SK-N-SH (cell line): Measurements from ENCODE around the gene PLEKHA6. TPM values are rescaled to one million over a fixed set of nuclear protein-coding genes. Genes with fewer than 3 reads are reported as not detected.

Source experiments
- CTCF ChIA-PET: fragments of 300-600, 350-600 bp; formaldehyde crosslinking; extraction: SDS; loops from one replicate; lab custom pipeline; 2021; lab: Yijun Ruan, JAX
- POLR2A ChIA-PET: fragments of 350-600 bp; sonication (Branson Sonifier 250); formaldehyde crosslinking; extraction: SDS; loops from one replicate; lab custom pipeline; 2020; ENCODE audit warnings: antibody characterized with exemption, inconsistent platforms; lab: Yijun Ruan, JAX
- DNase-seq: peaks from one replicate; pipeline ENCODE4 v3.0.0; 2012
- H2AFZ ChIP-seq: fragments of 200-600 bp; sonication (generic); 2 replicates; pipeline ENCODE4 v1.8.1; 2016; ENCODE audit warnings: antibody characterized with exemption, mild to moderate bottlenecking, low read depth
- H3F3A ChIP-seq: fragments of 200-600 bp; sonication (generic); replicated peaks from 2 replicates; pipeline ENCODE3; 2016; ENCODE audit warnings: antibody characterized with exemption, mild to moderate bottlenecking; ENCODE audit not compliant: insufficient read depth
- H3K27ac ChIP-seq, 2 experiments: fragments of 200-500 bp in 1 of 2; fragments of 200-600 bp in 1 of 2; sonication (Bioruptor generic) in 1 of 2; sonication (generic), shearing (Covaris generic) in 1 of 2; 2 replicates each; pipeline versions ENCODE4 v1.5.1 to v1.6.1; 2014 to 2016; ENCODE audit warnings: low read depth in 2 of 2, inconsistent platforms in 1 of 2, low read length in 1 of 2, mild to moderate bottlenecking in 1 of 2, mixed read lengths in 1 of 2
- H3K27me3 ChIP-seq: fragments of 200-600 bp; sonication (generic), shearing (Covaris generic); 2 replicates; pipeline ENCODE4 v1.6.1; 2016; ENCODE audit warnings: mixed run types; ENCODE audit not compliant: insufficient read depth
- H3K36me3 ChIP-seq, 2 experiments: fragments of 200-500 bp in 1 of 2; fragments of 200-600 bp in 1 of 2; sonication (Bioruptor generic) in 1 of 2; sonication (generic) in 1 of 2; replicated peaks in 1 of 2; 2 replicates each; pipeline versions ENCODE3 to v1.5.1; 2014 to 2016; ENCODE audit warnings: low read length in 1 of 2, mild to moderate bottlenecking in 1 of 2; ENCODE audit not compliant: insufficient read depth in 2 of 2, control insufficient read depth in 1 of 2
- H3K4me1 ChIP-seq, 2 experiments: fragments of 200-500 bp in 1 of 2; fragments of 200-600 bp in 1 of 2; sonication (Bioruptor generic) in 1 of 2; sonication (generic), shearing (Covaris generic) in 1 of 2; 2 replicates each; pipeline versions ENCODE4 v1.5.1 to v1.6.1; 2014 to 2016; ENCODE audit warnings: low read depth in 1 of 2, low read length in 1 of 2, mixed run types in 1 of 2; ENCODE audit not compliant: insufficient read depth in 2 of 2, control insufficient read depth in 1 of 2
- H3K4me2 ChIP-seq: fragments of 200-600 bp; sonication (generic), shearing (Covaris generic); 2 replicates; pipeline ENCODE4 v1.6.1; 2017; ENCODE audit warnings: mixed run types
- H3K4me3 ChIP-seq, 2 experiments: fragments of 200-500 bp in 1 of 2; fragments of 200-600 bp in 1 of 2; sonication (Bioruptor generic) in 1 of 2; sonication (generic), shearing (Covaris generic) in 1 of 2; 2 replicates each; pipeline versions ENCODE4 v1.5.1 to v1.8.1; 2014 to 2016; ENCODE audit warnings: low read depth in 2 of 2, inconsistent platforms in 1 of 2, low read length in 1 of 2, mild to moderate bottlenecking in 1 of 2, mixed read lengths in 1 of 2, moderate library complexity in 1 of 2
- H3K79me2 ChIP-seq: fragments of 200-600 bp; sonication (generic); 2 replicates; pipeline ENCODE4 v1.8.1; 2017; ENCODE audit warnings: mild to moderate bottlenecking; ENCODE audit not compliant: insufficient read depth
- H3K9ac ChIP-seq: fragments of 200-600 bp; sonication (generic); 2 replicates; pipeline ENCODE4 v1.6.1; 2017; ENCODE audit warnings: mixed run types
- H3K9me2 ChIP-seq: fragments of 200-600 bp; sonication (generic); 2 replicates; pipeline ENCODE4 v1.6.1; 2017; ENCODE audit warnings: mixed run types
- H3K9me3 ChIP-seq: fragments of 200-600 bp; sonication (generic); 2 replicates; pipeline ENCODE4 v1.6.1; 2017; ENCODE audit warnings: mixed run types, mild to moderate bottlenecking, moderate library complexity
- H4K20me1 ChIP-seq: fragments of 200-600 bp; sonication (generic); 2 replicates; pipeline ENCODE4 v1.6.1; 2017; ENCODE audit warnings: mild to moderate bottlenecking, mixed run types; ENCODE audit not compliant: insufficient read depth
- FOSL2 ChIP-seq: IDR thresholded peaks from 2 replicates; pipeline ENCODE4 v1.4.0; 2012; ENCODE audit warnings: low read depth, mild to moderate bottlenecking, moderate library complexity, borderline replicate concordance
- POLR2AphosphoS5 ChIP-seq: IDR thresholded peaks from 2 replicates; pipeline ENCODE4 v1.6.1; 2012; ENCODE audit warnings: low read depth, low read length
- RAD21 ChIP-seq: IDR thresholded peaks from 2 replicates; pipeline ENCODE4 v1.6.1; 2012; ENCODE audit warnings: mild to moderate bottlenecking, low read length
- REST ChIP-seq: IDR thresholded peaks from 2 replicates; pipeline ENCODE4 v1.6.1; 2012; ENCODE audit warnings: mild to moderate bottlenecking, low read depth, low read length, moderate library complexity
- RXRA ChIP-seq: IDR thresholded peaks from 2 replicates; pipeline ENCODE4 v1.4.0; 2012; ENCODE audit warnings: low read depth, mild to moderate bottlenecking, borderline replicate concordance
- TAF1 ChIP-seq: IDR thresholded peaks from 2 replicates; pipeline ENCODE4 v1.6.1; 2012; ENCODE audit warnings: low read depth, mild to moderate bottlenecking, low read length, moderate library complexity, borderline replicate concordance
- TEAD4 ChIP-seq: IDR thresholded peaks from 2 replicates; pipeline ENCODE4 v1.4.0; 2012; ENCODE audit warnings: mild to moderate bottlenecking, borderline replicate concordance; ENCODE audit not compliant: insufficient read depth
- YY1 ChIP-seq: IDR thresholded peaks from 2 replicates; pipeline ENCODE4 v1.4.0; 2012; ENCODE audit warnings: low read depth, mild to moderate bottlenecking
- WGBS: methylation state at CpG from one replicate; pipeline ENCODE4 v1.1.6; 2017; ENCODE audit warnings: low lambda C conversion rate; 5-methylcytosine and 5-hydroxymethylcytosine counted together
- polyA plus RNA-seq, 3 experiments: library from polyadenylated mRNA; depleted of rRNA; stranded (reverse); fragments of >200 nt; gene quantifications; 2 replicates each; pipeline ENCODE4 v1.2.3, GENCODE V29; 2012
- TF ChIP-seq, protein P1 (sequence below): IDR thresholded peaks from 2 replicates; pipeline ENCODE4; 2012
- TF ChIP-seq, protein P2 (sequence below): fragments of 150-350 bp; IDR thresholded peaks from 2 replicates; pipeline ENCODE4 v1.6.1; 2017; ENCODE audit warnings: antibody characterized with exemption, low read length, low read depth, borderline replicate concordance

PLEKHA6 gene
- polyA plus RNA-seq, 1 of the 3 experiments (the other 2 are of a cell fraction), result 1.2 TPM

- CTCF ChIA-PET, result interaction anchor here (0.7 kb wide), 1 partner anchor 139 kb away, joined by 3 read pairs; no protein-coding TSS in a partner anchor
- Histone ChIP-seq H3K4me1 (peaks cover 0 to 13% of the 10 kb centered on the region in 2 experiments; a peak in 2 of 4 replicates), H3K27me3 (no peaks in the 10 kb centered on the region), H3K4me2 (no peak overlapping the region), H4K20me1 (no peaks in the 10 kb centered on the region), H3K4me3 (no peak overlapping the region)
- DNase-seq, result no peak
- TF ChIP-seq RAD21 (no peak), FOSL2 (no peak), TAF1 (no peak), POLR2AphosphoS5 (no peak), TEAD4 (no peak), REST (no peak), RXRA (no peak), YY1 (no peak)
- TF ChIP-seq, protein P1, sequence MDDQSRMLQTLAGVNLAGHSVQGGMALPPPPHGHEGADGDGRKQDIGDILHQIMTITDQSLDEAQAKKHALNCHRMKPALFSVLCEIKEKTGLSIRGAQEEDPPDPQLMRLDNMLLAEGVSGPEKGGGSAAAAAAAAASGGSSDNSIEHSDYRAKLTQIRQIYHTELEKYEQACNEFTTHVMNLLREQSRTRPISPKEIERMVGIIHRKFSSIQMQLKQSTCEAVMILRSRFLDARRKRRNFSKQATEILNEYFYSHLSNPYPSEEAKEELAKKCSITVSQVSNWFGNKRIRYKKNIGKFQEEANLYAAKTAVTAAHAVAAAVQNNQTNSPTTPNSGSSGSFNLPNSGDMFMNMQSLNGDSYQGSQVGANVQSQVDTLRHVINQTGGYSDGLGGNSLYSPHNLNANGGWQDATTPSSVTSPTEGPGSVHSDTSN, result no peak
- TF ChIP-seq, protein P2, sequence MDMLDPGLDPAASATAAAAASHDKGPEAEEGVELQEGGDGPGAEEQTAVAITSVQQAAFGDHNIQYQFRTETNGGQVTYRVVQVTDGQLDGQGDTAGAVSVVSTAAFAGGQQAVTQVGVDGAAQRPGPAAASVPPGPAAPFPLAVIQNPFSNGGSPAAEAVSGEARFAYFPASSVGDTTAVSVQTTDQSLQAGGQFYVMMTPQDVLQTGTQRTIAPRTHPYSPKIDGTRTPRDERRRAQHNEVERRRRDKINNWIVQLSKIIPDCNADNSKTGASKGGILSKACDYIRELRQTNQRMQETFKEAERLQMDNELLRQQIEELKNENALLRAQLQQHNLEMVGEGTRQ, result no peak
- TF ChIP-seq, all 33 proteins: peak for 0
- Histone ChIP-seq H3K79me2 (no peaks in the 10 kb centered on the region), H3K27ac (no peak overlapping the region; a peak in 1 of 4 replicates), H2AFZ (no peak overlapping the region), H3F3A (no peaks in the 10 kb centered on the region), H3K9ac (no peak overlapping the region), H3K9me2 (no peaks in the 10 kb centered on the region), H3K36me3 (peaks cover 0 to 9% of the 10 kb centered on the region in 2 experiments), H3K9me3 (no peaks in the 10 kb centered on the region)
- POLR2A ChIA-PET, result no interaction called here
- 74% methylated on average over 8 of the region's 8 CpGs for WGBS
Observed at GRCh38 chr1:204224655-204225054, 135.1 kb downstream of the PLEKHA6 start.
